NT2/D1 (cell line): ENCODE measurements around the gene SLC30A10.

ENCODE experiments used
- SUZ12 ChIP-seq: IDR thresholded peaks from 2 replicates; pipeline ENCODE4 v1.6.1; 2011; ENCODE audit not compliant: insufficient read length, insufficient read depth; ENCODE audit errors: extremely low read depth
- YY1 ChIP-seq: IDR thresholded peaks from 2 replicates; pipeline ENCODE4 v1.6.1; 2011; ENCODE audit not compliant: insufficient read length, insufficient read depth
- ZNF274 ChIP-seq: IDR thresholded peaks from 2 replicates; pipeline ENCODE4 v1.6.1; 2011; ENCODE audit warnings: mild to moderate bottlenecking, low read depth, low read length

GRCh38 chr1:219928791-219929118 lies 398 bp upstream of the SLC30A10 start:
- TF ChIP-seq ZNF274 (no peak), YY1 (no peak), SUZ12 (no peak)
